Vagina (tissue), 2 donors: ENCODE results near the gene ITPKA.

Source experiments
- POLR2A ChIP-seq, 2 donors: fragments of 450-650 bp; IDR thresholded peaks; one replicate each; pipeline ENCODE4 v1.6.1; 2017; ENCODE audit warnings: antibody characterized with exemption in 2 of 2, mild to moderate bottlenecking in 2 of 2, moderate library complexity in 2 of 2
- POLR2AphosphoS5 ChIP-seq, 2 donors: sonication (generic); formaldehyde crosslinking; IDR thresholded peaks; one replicate each; pipeline ENCODE4 v1.9.0; 2017; ENCODE audit warnings: antibody characterized with exemption in 2 of 2, mild to moderate bottlenecking in 2 of 2, low read depth in 1 of 2; ENCODE audit not compliant: insufficient read depth in 1 of 2
- TF ChIP-seq, protein P1 (sequence below), 3 experiments: fragments of 450-650 bp in 2 of 3; fragments of 200-600 bp in 1 of 3; sonication (generic) in 1 of 3; IDR thresholded peaks; one replicate each; pipeline ENCODE4 v1.5.1; 2017 to 2019; ENCODE audit warnings: antibody characterized with exemption in 3 of 3, mild to moderate bottlenecking in 2 of 3, moderate library complexity in 2 of 3

DNA sequence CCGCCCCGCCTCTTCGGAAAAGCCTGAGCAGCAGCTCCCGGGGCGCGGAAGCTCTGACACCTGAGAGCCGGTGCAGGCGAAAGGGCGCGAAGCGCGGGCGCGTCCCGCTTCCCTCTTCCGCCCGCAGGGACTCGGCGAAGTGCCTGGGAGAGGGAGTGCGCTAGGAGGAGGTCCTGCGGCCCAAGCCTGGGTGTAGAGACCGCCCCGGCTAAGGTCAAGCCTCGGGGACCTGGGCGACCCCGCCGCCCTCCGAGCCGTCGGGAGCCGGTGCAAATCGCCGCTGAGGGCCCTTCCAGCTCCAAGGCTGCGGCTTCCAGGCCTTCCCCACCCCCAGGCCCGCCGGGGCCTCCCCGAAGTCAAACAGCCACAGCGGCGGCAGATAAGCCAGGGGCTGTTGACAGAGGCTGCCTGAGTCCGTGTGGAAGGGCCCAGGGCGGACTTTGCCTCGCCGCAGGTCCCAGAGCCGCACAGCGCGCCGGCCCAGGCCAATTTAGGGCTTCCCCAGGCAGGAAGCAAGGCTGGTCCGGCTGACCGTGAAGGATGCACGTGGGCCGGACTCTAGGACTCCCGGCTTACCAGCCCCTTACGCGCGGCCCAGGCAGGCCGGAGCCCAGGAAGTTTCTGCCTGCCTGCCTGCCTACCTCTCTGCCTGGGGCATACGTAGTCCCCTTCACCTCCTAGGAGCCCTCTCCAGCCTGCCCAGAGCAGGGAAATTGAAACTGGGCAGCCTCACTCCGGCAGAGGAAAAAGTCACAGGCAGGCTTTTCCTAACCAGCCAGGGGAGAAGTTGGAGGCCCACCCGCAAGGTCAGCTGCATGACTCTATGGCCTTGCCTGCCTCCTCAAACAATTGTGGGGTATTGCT, 2.3 kb downstream of the ITPKA start:
- TF ChIP-seq POLR2A (IDR thresholded peaks at IDR 0.05): no peak
- TF ChIP-seq, protein P1, sequence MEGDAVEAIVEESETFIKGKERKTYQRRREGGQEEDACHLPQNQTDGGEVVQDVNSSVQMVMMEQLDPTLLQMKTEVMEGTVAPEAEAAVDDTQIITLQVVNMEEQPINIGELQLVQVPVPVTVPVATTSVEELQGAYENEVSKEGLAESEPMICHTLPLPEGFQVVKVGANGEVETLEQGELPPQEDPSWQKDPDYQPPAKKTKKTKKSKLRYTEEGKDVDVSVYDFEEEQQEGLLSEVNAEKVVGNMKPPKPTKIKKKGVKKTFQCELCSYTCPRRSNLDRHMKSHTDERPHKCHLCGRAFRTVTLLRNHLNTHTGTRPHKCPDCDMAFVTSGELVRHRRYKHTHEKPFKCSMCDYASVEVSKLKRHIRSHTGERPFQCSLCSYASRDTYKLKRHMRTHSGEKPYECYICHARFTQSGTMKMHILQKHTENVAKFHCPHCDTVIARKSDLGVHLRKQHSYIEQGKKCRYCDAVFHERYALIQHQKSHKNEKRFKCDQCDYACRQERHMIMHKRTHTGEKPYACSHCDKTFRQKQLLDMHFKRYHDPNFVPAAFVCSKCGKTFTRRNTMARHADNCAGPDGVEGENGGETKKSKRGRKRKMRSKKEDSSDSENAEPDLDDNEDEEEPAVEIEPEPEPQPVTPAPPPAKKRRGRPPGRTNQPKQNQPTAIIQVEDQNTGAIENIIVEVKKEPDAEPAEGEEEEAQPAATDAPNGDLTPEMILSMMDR (IDR thresholded peaks at IDR 0.05): no peak
- TF ChIP-seq POLR2AphosphoS5 (IDR thresholded peaks at IDR 0.05; ENCODE audit: insufficient read depth in 1 of 2, low read depth in 1 of 2): no peak
